ENCODE measurements around the gene BHLHE40. TPM values are rescaled to one million over a fixed set of nuclear protein-coding genes. Genes with fewer than 3 reads are reported as not detected.

BHLHE40 gene
- total RNA-seq, 5 donors from 2014 or later (not counting 1 experiment from before 2014, with no cell fraction given) = 54.1 to 177 (median 85.8) TPM

- H3K27me3 Mint-ChIP-seq = no peaks in the 10 kb centered on the region
- H3K27ac ChIP-seq (ENCODE audit: low read length) = no peak overlapping the region
- H3K4me3 ChIP-seq (ENCODE audit: control insufficient read depth in 1 of 2, extremely low read depth in 1 of 2, low read length in 1 of 2) = no peak overlapping the region
- DNase-seq = no peak
- no peaks in the 10 kb centered on the region for H3K9me3 Mint-ChIP-seq
- ATAC-seq (replicated peaks in 1 of 4) = no peak
- H3K27ac Mint-ChIP-seq = no peak overlapping the region
- no peaks in the 10 kb centered on the region for H3K36me3 Mint-ChIP-seq
- POLR2A ChIA-PET = interaction anchor here (0.6 kb wide), 2 partner anchors 62 to 382 kb away, joined by 7 to 8 read pairs; no protein-coding TSS in a partner anchor
- H3K4me1 Mint-ChIP-seq = peaks cover 5 to 7% (median 6%) of the 10 kb centered on the region in 3 donors
- no peaks in the 10 kb centered on the region for H3K27me3 ChIP-seq (replicated peaks in 1 of 2; ENCODE audit: control insufficient read depth in 2 of 2, extremely low read depth in 1 of 2, insufficient read depth in 2 of 2, low read length in 1 of 2)
- no peak overlapping the region for H3K4me3 Mint-ChIP-seq
- no peaks in the 10 kb centered on the region for H3K9me3 ChIP-seq
- H3K4me1 ChIP-seq (ENCODE audit: control insufficient read depth in 1 of 2, extremely low read depth in 1 of 2, insufficient read depth in 2 of 2, low read length in 2 of 2) = no peaks in the 10 kb centered on the region
- no CpG with 5 or more reads among the region's 3 CpGs for WGBS (ENCODE audit: insufficient coverage)
- CTCF ChIA-PET = interaction anchor here in 1 of 2 donors (0.6 kb wide), 1 partner anchor 68 kb away, joined by 4 read pairs; no protein-coding TSS in a partner anchor
- no peaks in the 10 kb centered on the region for H3K36me3 ChIP-seq (ENCODE audit: control insufficient read depth in 2 of 2, extremely low read depth in 1 of 2, insufficient read depth in 1 of 2, low read length in 1 of 2)
These were observed 40.0 kb upstream of the BHLHE40 start for GRCh38 chr3:4939276-4939675.

GRCh38 chr3:4940985-4941384 is 38.3 kb upstream of the BHLHE40 start:
- Mint-ChIP-seq H3K9me3 (no peaks in the 10 kb centered on the region), H3K4me1 (peaks cover 0 to 2% (median 0%) of the 10 kb centered on the region in 3 donors), H3K36me3 (no peaks in the 10 kb centered on the region), H3K27me3 (no peaks in the 10 kb centered on the region), H3K27ac (no peak overlapping the region), H3K4me3 (no peak overlapping the region)
- Histone ChIP-seq H3K36me3 (ENCODE audit: control insufficient read depth in 2 of 2, extremely low read depth in 1 of 2, insufficient read depth in 1 of 2, low read length in 1 of 2) (no peaks in the 10 kb centered on the region), H3K9me3 (no peaks in the 10 kb centered on the region), H3K27me3 (replicated peaks in 1 of 2; ENCODE audit: control insufficient read depth in 2 of 2, extremely low read depth in 1 of 2, insufficient read depth in 2 of 2, low read length in 1 of 2) (no peaks in the 10 kb centered on the region), H3K4me1 (ENCODE audit: control insufficient read depth in 1 of 2, extremely low read depth in 1 of 2, insufficient read depth in 2 of 2, low read length in 2 of 2) (no peaks in the 10 kb centered on the region), H3K27ac (ENCODE audit: low read length) (no peak overlapping the region), H3K4me3 (ENCODE audit: control insufficient read depth in 1 of 2, extremely low read depth in 1 of 2, low read length in 1 of 2) (no peak overlapping the region)
- ATAC-seq (replicated peaks in 1 of 4) = no peak
- ChIA-PET CTCF (interaction anchor here in 1 of 2 donors (0.7 to 0.8 kb wide), 2 partner anchors 511 to 558 kb away, joined by 3 to 8 read pairs; no protein-coding TSS in a partner anchor), POLR2A (interaction anchor here in 1 of 2 donors (0.6 kb wide), 2 partner anchors 51 to 439 kb away, joined by 6 to 7 read pairs; no protein-coding TSS in a partner anchor)
- WGBS (ENCODE audit: insufficient coverage) = 96% methylated on average over 4 of the region's 4 CpGs
- DNase-seq = no peak

- Mint-ChIP-seq H3K36me3 (no peaks in the 10 kb centered on the region), H3K4me1 (no peaks in the 10 kb centered on the region), H3K9me3 (no peaks in the 10 kb centered on the region), H3K27me3 (no peaks in the 10 kb centered on the region), H3K27ac (no peak overlapping the region), H3K4me3 (no peak overlapping the region)
- H3K4me3 ChIP-seq (ENCODE audit: control insufficient read depth in 1 of 2, extremely low read depth in 1 of 2, low read length in 1 of 2) = no peak overlapping the region
- ChIA-PET CTCF (interaction anchor here in 1 of 2 donors (1.0 kb wide), 1 partner anchor 12 kb away, joined by 3 read pairs; no protein-coding TSS in a partner anchor), POLR2A (interaction anchor here in 1 of 2 donors (0.6 kb wide), 1 partner anchor 39 kb away, joined by 3 read pairs; no protein-coding TSS in a partner anchor)
- ATAC-seq (replicated peaks in 1 of 4) (no peak), DNase-seq (peak in 1 of 35 experiments; percentile 17)
- H3K9me3 ChIP-seq = no peaks in the 10 kb centered on the region
- H3K27ac ChIP-seq (ENCODE audit: low read length) = no peak overlapping the region
- no peaks in the 10 kb centered on the region for H3K27me3 ChIP-seq (replicated peaks in 1 of 2; ENCODE audit: control insufficient read depth in 2 of 2, extremely low read depth in 1 of 2, insufficient read depth in 2 of 2, low read length in 1 of 2)
- no peaks in the 10 kb centered on the region for H3K36me3 ChIP-seq (ENCODE audit: control insufficient read depth in 2 of 2, extremely low read depth in 1 of 2, insufficient read depth in 1 of 2, low read length in 1 of 2)
- WGBS (ENCODE audit: insufficient coverage) = no CpG with 5 or more reads among the region's 1 CpG
- H3K4me1 ChIP-seq (ENCODE audit: control insufficient read depth in 1 of 2, extremely low read depth in 1 of 2, insufficient read depth in 2 of 2, low read length in 2 of 2) = no peaks in the 10 kb centered on the region
These were observed 35.7 kb upstream of the BHLHE40 start for GRCh38 chr3:4943549-4943948.

GRCh38 chr3:4945324-4945723 is 33.9 kb upstream of the BHLHE40 start:
- 96% methylated on average over 5 of the region's 10 CpGs for WGBS (ENCODE audit: insufficient coverage)
- H3K36me3 Mint-ChIP-seq = no peaks in the 10 kb centered on the region

GRCh38 chr3:4947028-4947427 is 32.2 kb upstream of the BHLHE40 start:
- no peaks in the 10 kb centered on the region for H3K36me3 ChIP-seq (ENCODE audit: control insufficient read depth in 2 of 2, extremely low read depth in 1 of 2, insufficient read depth in 1 of 2, low read length in 1 of 2)
- Mint-ChIP-seq H3K36me3 (no peaks in the 10 kb centered on the region), H3K27me3 (no peaks in the 10 kb centered on the region), H3K4me3 (no peak overlapping the region), H3K4me1 (no peaks in the 10 kb centered on the region), H3K9me3 (no peaks in the 10 kb centered on the region), H3K27ac (no peak overlapping the region)
- H3K27ac ChIP-seq (ENCODE audit: low read length) = no peak overlapping the region
- 100% methylated on average over 1 of the region's 5 CpGs for WGBS (ENCODE audit: insufficient coverage)
- DNase-seq (no peak), ATAC-seq (replicated peaks in 1 of 4) (no peak)
- no peaks in the 10 kb centered on the region for H3K4me1 ChIP-seq (ENCODE audit: control insufficient read depth in 1 of 2, extremely low read depth in 1 of 2, insufficient read depth in 2 of 2, low read length in 2 of 2)
- ChIA-PET CTCF (no interaction called here), POLR2A (interaction anchor here in 1 of 2 donors (0.7 kb wide), 1 partner anchor 63 kb away, joined by 6 read pairs; no protein-coding TSS in a partner anchor)
- no peak overlapping the region for H3K4me3 ChIP-seq (ENCODE audit: control insufficient read depth in 1 of 2, extremely low read depth in 1 of 2, low read length in 1 of 2)
- H3K27me3 ChIP-seq (replicated peaks in 1 of 2; ENCODE audit: control insufficient read depth in 2 of 2, extremely low read depth in 1 of 2, insufficient read depth in 2 of 2, low read length in 1 of 2) = no peaks in the 10 kb centered on the region
- no peaks in the 10 kb centered on the region for H3K9me3 ChIP-seq

More at GRCh38 chr3:4945324-4945723, 33.9 kb upstream of the BHLHE40 start:
- POLR2A ChIA-PET = no interaction called here
- no peak for DNase-seq
- Histone ChIP-seq H3K27ac (ENCODE audit: low read length) (no peak overlapping the region), H3K4me3 (ENCODE audit: control insufficient read depth in 1 of 2, extremely low read depth in 1 of 2, low read length in 1 of 2) (no peak overlapping the region), H3K4me1 (ENCODE audit: control insufficient read depth in 1 of 2, extremely low read depth in 1 of 2, insufficient read depth in 2 of 2, low read length in 2 of 2) (no peaks in the 10 kb centered on the region), H3K36me3 (ENCODE audit: control insufficient read depth in 2 of 2, extremely low read depth in 1 of 2, insufficient read depth in 1 of 2, low read length in 1 of 2) (no peaks in the 10 kb centered on the region), H3K27me3 (replicated peaks in 1 of 2; ENCODE audit: control insufficient read depth in 2 of 2, extremely low read depth in 1 of 2, insufficient read depth in 2 of 2, low read length in 1 of 2) (no peaks in the 10 kb centered on the region), H3K9me3 (no peaks in the 10 kb centered on the region)
- Mint-ChIP-seq H3K9me3 (no peaks in the 10 kb centered on the region), H3K27ac (no peak overlapping the region), H3K27me3 (no peaks in the 10 kb centered on the region), H3K4me1 (no peaks in the 10 kb centered on the region), H3K4me3 (no peak overlapping the region)
- ATAC-seq (replicated peaks in 1 of 4) = no peak
- CTCF ChIA-PET = no interaction called here

GRCh38 chr3:4948395-4948794 is 30.8 kb upstream of the BHLHE40 start:
- no peaks in the 10 kb centered on the region for H3K36me3 ChIP-seq (ENCODE audit: control insufficient read depth in 2 of 2, extremely low read depth in 1 of 2, insufficient read depth in 1 of 2, low read length in 1 of 2)
- Mint-ChIP-seq H3K4me1 (no peaks in the 10 kb centered on the region), H3K27ac (no peak overlapping the region), H3K36me3 (no peaks in the 10 kb centered on the region), H3K4me3 (no peak overlapping the region), H3K9me3 (no peaks in the 10 kb centered on the region), H3K27me3 (no peaks in the 10 kb centered on the region)
- H3K4me1 ChIP-seq (ENCODE audit: control insufficient read depth in 1 of 2, extremely low read depth in 1 of 2, insufficient read depth in 2 of 2, low read length in 2 of 2) = no peaks in the 10 kb centered on the region
- WGBS (ENCODE audit: insufficient coverage) = no CpG with 5 or more reads among the region's 4 CpGs
- ChIA-PET CTCF (no interaction called here), POLR2A (no interaction called here)
- H3K27ac ChIP-seq (ENCODE audit: low read length) = no peak overlapping the region
- ATAC-seq (replicated peaks in 1 of 4) (no peak), DNase-seq (no peak)
- H3K4me3 ChIP-seq (ENCODE audit: control insufficient read depth in 1 of 2, extremely low read depth in 1 of 2, low read length in 1 of 2) = no peak overlapping the region
- H3K27me3 ChIP-seq (replicated peaks in 1 of 2; ENCODE audit: control insufficient read depth in 2 of 2, extremely low read depth in 1 of 2, insufficient read depth in 2 of 2, low read length in 1 of 2) = no peaks in the 10 kb centered on the region
- no peaks in the 10 kb centered on the region for H3K9me3 ChIP-seq
